ENCODE measurements around the gene SLC7A1. TPM values are rescaled to one million over a fixed set of nuclear protein-coding genes. Genes with fewer than 3 reads are reported as not detected.
A peak's percentile ranks its signal among the peaks of the same experiment; 100 is the strongest.

SLC7A1 gene
- total RNA-seq, 1 experiment from 2014 or later = 9.8 TPM

DNA sequence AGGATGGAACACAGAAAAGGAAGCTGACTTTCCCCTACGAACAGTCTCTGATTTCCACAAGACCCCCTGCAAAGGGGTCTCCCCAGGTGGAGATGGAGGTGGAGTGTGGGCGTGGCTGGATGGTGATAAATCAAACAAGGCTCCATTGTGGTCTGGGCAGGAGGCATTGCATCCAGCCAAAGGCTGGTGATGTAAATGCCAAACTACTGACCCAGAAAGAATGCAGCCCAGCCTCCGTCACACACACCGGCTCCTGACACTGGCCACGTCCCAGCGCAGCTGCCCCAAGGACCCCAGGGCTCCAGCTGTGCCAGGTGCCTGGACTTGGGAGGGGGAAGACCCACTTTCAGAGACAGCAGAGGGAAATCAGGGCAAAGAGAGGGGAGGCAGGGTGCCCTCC, 6.3 kb downstream of the SLC7A1 start:
- in situ Hi-C loops (cut with HindIII; ENCODE audit: low sequenced_read_pairs) = no loop called here
- DNase-seq (ENCODE audit: low spot score) = no peak

DNA sequence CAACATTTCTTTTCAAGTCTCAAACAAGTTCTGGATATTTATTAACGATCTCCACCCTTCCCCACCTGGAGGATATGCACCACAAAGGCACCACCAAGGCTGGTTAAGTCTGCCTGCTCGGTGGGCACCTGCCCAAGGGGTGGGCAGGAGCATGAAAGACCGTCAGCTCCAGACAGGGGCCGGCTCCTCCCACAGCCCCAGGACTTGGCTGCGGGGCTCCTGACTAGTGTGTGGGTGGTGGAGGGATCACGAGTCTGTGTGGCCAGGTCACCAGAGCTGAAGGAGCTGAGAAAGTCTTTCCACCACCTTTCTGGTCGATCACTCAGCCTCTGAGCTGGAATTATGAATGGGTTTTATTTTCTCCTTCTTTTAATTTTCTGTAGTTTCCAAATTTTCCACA, 7.8 kb downstream of the SLC7A1 start:
- in situ Hi-C loops (cut with HindIII; ENCODE audit: low sequenced_read_pairs) = no loop called here
- DNase-seq (ENCODE audit: low spot score) = no peak

DNA sequence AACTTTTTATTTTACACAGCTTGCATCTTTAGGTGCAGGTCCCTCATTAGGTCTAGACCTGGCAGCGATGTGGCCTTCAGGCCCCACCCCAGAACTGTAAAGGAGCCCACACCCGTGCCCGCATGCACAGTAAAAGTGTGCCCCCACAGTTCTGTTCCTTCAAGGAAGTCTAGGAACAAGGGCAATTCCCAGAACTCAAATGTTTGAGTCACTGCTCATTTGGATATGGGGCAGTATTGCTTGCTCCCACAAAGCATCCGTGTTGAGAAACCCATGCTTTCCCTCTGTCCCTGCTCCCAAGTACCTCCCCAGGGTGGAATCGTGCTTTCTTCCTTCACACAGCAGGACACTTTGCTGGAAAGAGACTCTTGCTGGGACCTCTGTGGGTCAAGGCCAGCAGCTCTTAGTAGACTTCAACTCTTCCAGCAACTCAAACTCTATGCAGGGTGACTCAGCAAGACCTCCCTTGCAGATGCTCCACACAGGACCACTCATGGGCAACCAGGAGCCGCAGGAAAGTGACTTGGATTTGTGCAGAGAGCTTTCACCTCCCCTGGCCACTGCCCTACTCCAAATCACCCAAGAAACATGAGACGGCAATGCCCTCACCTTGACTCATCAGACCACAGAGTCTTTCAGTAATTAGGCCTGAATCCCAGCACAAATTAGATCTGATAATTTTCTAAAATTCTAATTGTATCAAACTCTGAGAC, 12.3 kb downstream of the SLC7A1 start:
- no peak for DNase-seq (ENCODE audit: low spot score)
- in situ Hi-C loops (cut with HindIII; ENCODE audit: low sequenced_read_pairs) = no loop called here

DNA sequence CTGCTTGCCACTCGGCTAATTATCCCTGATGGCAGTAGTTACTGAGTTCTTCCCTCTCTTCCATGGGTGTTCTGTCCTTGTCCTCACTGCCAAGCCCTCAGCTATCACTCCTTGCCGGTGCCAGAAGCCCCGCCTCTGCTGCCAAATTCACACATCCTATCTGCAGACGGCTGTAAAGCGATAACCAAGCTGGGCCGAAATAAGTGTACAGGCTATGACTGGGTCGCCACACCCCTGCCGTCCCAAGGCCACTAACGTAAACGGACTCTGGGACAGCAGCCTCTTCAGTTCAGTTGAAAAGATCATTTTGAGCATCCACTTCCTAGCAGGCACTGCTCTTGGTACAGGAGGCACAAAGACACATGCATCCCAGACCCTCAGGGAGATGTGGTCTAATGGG, 13.3 kb downstream of the SLC7A1 start:
- in situ Hi-C loops (cut with HindIII; ENCODE audit: low sequenced_read_pairs) = no loop called here
- peak; percentile 46 for DNase-seq (ENCODE audit: low spot score)

DNA sequence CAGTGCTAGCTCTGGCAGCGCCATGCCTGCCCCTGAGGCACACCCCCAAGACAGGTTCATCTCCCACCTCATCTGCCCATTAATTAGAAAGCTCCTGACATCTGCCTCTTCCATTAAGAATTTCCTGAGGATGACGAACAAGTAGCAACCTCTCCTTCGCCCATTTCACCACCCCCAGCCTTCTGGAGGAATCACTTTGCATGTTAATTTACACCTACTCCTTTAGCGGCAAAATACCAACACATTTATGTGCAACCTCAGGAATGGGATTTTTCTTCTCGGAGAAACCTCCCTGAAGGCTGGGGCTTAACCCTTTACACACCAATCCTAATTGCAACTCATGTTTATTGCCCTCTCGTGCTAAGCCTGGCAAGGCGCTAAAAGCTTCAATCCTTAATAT, 13.8 kb downstream of the SLC7A1 start:
- in situ Hi-C loops (cut with HindIII; ENCODE audit: low sequenced_read_pairs) = no loop called here
- DNase-seq (ENCODE audit: low spot score) = no peak

DNA sequence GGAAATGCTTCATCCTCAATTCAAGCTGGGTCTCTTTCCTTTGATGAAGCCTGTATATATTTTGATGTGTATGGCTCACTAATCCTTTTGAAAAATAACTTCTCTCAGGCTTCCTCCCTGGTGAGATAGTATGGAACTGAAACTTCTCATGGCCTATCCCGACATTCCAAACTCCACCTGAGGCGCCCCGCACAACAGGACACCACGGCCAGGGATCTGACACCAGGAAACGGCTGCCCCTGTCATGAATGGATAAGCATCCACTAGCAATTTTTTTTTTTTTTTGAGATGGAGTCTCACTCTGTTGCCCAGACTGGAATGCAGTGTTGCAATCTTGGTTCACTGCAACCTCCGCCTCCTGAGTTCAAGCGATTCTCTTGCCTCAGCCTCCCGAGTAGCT, 16.4 kb downstream of the SLC7A1 start:
- in situ Hi-C loops (cut with HindIII; ENCODE audit: low sequenced_read_pairs) = no loop called here

DNA sequence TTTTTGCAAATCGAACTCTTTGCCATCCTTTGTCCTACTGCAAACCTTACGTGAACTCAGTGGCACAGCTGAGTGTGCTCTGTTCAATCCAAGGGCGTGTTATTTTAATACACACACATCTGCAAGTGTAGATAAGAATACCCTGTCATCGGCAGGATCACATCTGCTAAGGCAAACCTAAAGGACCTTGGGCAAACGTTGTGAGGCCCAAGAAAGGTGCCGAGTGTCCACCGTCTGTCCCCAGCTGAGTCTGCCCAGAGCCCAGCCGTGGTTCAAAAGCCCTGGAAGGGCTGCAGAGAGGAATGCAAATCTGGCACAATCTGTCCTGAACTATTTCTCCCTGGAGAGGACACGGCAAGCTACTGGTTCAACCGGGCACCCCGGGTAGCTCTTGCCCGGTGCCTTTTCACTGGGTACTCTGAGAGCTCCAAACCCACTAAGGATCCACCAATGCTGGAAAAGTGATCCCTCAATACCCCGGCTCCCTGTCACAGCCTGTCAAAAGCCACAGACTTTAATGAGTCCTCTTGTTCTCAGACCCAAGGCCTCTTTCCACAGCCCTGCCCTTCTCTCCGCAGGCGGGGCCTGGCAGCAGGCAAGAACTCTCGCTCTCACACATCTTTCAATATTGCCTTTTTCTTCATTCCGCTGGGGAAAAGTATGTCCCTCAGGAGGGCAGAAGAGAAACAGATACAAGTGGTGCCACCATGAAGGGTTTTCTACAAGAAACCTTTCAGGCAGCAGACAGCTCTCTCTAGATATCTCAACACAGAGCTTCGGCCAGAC, 17.0 kb downstream of the SLC7A1 start:
- no peak for DNase-seq (ENCODE audit: low spot score)
- in situ Hi-C loops (cut with HindIII; ENCODE audit: low sequenced_read_pairs) = no loop called here

More for the DNA sequence above, 16.4 kb downstream of the SLC7A1 start:
- no peak for DNase-seq (ENCODE audit: low spot score)

DNA sequence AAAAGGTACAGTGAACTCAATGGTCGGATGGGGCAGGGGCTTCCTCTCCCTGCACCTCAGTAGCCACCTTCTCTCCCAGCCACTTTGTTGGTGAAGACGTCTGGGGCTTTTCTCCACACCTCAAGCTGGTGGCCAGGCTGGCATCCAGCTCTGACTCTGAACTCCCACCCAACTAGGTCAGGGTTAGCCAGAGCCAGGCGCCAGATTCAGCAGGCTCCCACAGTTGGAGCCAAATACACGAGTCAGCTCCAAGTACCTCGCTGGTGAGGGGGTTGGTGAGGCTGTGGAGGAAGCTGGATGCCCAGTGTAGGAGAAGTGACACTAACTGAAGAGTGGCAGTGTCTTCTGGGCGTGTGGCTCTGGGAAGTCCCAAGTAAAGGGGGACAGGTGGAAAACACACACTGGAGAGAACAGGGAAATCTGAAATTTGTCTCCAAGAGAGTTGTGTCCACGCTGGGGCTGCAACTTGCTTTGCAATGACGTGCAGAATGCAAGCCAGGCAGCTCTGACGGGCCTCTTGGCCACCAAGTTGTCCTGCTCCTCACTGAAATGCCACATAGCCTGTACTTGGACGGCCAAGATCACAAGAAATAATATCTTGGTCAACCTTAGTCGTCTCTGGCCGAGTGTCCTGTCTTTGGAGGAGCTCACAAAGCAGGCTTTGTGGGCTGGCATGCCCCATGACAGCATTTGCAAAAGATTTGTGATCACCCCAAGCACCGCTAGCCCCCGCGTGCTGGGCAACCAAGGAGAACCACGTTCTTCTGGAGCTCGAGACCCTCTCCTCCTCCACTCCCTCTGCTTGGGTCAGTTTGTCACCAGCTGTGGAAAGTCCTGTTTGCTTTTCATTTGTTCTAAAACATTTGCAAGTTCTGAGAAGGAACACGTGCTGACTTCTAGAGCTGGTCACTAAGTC, 18.1 kb downstream of the SLC7A1 start:
- in situ Hi-C loops (cut with HindIII; ENCODE audit: low sequenced_read_pairs) = no loop called here
- DNase-seq (ENCODE audit: low spot score) = peak; percentile 88

DNA sequence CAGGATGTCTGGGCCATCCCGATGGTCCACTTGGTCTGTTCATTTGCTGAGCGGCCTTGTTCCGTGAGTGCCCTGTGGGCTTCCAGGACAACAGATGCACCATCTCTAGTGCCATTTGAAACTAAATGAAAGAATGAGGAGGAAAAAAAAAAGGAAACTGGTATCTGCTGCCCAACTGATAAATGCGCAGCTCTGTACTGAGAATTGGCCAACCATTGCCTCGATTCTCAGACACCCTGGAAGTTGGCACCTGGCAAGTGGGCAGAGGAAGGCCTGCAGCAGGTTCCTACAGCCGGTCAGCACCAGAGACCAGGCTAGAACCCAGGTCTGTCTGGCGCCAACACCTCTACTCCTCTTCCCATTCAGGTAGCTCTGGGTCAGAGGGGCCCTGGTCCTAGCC, 18.9 kb downstream of the SLC7A1 start:
- in situ Hi-C loops (cut with HindIII; ENCODE audit: low sequenced_read_pairs) = no loop called here
- DNase-seq (ENCODE audit: low spot score) = peak; percentile 63

DNA sequence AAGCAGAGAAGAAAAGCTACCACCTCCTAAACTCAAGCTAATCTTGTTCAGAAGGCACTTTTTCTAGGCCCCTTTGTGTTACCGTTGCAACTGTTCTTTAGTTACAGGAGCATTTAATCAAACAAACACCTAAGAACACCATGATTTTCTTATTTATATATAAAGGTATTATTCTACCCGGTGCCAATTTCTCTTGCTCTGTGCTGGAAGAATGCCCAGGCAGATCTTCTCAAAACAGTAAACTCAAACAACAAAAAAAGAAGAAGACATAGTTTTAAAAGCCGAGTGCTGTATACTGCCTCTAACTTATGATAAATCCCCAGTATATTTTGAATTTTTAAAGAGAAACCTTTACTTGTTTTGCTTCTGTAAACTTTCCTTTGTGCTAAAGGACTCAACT, 20.4 kb downstream of the SLC7A1 start:
- no peak for DNase-seq (ENCODE audit: low spot score)
- in situ Hi-C loops (cut with HindIII; ENCODE audit: low sequenced_read_pairs) = no loop called here

DNA sequence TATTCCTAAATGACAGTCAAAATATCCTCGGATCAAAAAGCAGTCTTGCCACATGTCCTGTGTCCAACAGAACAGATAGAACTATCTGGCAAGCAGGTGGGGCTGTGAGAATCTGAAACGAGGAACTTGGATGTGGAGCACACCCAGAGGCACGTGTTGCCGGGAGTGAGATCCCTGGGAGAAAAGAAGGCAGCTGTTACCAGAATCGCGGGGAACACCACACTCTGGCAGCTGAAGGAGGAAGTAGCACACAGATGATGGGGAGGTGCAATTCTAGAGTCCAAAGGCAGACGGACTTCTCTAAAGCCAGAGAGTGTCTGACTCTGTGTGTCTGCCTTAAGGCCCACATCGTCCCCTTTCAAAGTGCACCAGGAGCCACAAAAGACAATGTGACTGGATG, 22.3 kb downstream of the SLC7A1 start:
- in situ Hi-C loops (cut with HindIII; ENCODE audit: low sequenced_read_pairs) = no loop called here
- no peak for DNase-seq (ENCODE audit: low spot score)

DNA sequence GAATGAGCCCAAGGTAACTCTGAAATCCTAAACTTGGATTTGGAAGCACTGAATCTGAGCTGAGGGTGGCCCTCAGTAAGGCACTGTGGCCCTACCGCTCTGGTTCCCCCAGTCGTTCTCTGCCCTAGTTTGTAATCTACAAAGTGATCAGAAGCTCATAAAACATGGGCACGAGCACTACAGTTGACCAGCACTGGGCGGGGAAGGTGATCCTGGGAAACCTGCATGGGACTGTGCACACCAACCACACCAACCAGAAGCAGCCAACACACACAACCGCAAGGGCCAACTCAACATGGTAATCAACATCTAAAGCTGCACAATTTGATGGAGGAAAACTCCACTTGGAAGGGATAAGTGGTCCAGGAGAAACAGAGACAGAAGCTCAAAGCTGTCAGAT, 22.9 kb downstream of the SLC7A1 start:
- in situ Hi-C loops (cut with HindIII; ENCODE audit: low sequenced_read_pairs) = no loop called here
- DNase-seq (ENCODE audit: low spot score) = no peak

DNA sequence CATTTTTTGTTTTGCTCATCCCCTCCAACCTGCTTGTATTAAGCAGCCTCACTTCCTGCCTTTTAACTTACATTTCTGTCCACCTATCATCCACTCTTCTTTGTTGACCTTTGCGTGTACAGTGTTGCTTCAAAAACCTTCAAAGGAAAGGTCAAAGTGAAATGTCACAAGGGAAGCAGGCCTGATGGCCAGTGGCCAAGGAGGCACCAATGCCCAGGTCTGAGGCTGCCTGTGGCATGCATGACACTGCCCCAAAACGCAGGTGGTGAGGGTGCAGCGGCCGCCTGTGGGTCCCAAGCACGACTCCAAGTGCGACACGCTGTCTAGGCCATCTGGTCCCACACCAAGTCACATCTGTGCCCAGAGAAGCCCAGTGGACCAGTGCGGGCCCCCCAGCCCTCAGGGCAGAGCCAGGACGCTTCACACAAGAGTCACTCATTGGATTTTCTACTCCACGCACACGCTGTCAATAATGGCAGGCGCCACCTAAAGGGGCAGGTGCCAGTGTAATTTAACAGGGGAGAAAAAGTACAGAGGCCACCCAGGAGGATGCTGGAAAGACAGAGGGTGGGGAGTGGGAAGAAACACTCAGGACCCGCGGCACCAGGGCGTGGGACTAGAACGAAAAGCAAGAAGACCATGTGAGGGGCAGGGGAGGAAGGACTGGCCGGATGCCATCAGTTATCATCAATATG, 23.5 kb downstream of the SLC7A1 start:
- in situ Hi-C loops (cut with HindIII; ENCODE audit: low sequenced_read_pairs) = no loop called here
- DNase-seq (ENCODE audit: low spot score) = no peak

DNA sequence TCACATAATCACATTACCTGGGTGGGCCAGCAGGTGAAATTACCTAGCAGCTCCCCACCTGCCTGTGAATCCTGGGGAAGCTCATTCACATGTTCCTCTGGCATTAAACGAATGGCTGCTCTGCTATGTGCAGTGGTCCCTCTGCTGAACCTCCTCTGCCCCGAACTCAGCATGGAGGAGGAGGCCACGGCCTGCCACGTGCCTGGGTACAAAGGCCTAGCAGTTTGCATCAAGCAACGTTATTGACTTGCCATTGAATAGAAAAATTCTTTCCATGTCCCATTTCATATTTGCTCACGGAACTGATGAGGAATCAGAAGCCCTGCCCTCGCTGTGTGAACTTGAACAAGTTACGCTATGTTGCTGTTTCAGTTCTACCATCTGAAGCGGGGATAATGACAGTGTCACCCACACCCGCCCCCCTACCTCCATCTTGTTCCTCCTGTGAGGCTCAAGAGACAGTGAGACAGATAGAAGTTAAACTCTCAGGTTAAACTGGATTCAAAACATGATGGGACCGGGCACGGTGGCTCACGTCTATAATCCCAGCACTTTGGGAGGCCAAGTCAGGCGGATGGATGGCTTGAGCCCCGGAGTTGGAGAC, 25.3 kb downstream of the SLC7A1 start:
- in situ Hi-C loops (cut with HindIII; ENCODE audit: low sequenced_read_pairs) = no loop called here

DNA sequence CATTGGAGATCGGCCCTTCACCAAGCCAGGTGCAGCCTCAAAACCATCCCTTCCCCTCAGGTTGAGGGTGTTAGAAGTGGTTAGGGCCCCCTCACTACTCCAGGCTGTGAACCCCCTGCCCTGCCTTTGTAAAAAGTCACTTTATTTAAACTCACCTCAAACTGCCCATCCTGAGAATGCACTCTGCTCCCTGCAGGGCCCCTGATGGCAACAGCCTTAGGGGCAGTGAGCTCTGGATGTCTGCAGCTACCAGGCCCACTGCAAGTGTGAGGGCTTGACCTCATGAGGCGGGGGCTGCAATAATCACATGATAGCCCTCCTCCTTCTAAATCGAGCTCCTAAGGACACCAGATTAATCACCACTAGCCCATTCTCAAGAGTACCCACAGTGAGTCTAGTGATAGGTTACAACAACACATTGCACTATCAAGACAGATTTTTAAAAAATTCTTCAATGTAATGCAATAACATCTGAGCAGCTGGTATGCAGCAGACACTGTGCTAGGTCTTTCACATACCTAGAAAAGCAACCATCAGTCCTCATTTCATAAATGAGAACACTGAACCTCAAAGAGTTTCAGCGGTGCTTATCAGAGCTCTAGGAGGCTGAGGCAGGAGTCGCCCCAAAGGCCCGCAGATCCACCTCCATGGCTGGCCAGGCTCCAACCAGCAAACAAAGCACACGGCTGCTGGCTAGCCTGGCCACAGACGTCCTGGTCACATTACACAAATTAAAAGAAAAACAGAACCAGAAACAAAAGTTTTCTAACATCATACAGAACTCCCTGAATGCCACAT, 26.0 kb downstream of the SLC7A1 start:
- in situ Hi-C loops (cut with HindIII; ENCODE audit: low sequenced_read_pairs) = no loop called here
- DNase-seq (ENCODE audit: low spot score) = no peak

More for the DNA sequence above, 25.3 kb downstream of the SLC7A1 start:
- DNase-seq (ENCODE audit: low spot score) = no peak

DNA sequence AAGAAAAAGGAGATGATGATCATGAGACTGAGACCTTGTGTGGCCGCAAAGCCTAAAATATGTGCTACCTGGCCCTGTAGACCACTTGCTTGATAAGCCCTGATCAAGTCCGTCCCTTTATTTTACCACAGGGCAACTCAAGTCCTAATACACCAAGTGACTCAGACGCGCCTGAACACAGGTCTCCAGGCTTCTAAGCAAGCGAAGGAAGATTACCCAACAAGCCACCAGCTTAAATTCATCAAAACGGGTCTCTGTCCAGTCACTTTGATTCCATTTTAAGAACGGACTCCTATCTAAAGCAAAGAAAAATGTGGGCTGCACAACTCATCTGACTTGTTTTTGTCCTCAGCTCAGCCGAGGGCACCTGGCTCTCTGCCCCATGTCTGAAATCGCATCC, 26.8 kb downstream of the SLC7A1 start:
- DNase-seq (ENCODE audit: low spot score) = no peak
- in situ Hi-C loops (cut with HindIII; ENCODE audit: low sequenced_read_pairs) = no loop called here

DNA sequence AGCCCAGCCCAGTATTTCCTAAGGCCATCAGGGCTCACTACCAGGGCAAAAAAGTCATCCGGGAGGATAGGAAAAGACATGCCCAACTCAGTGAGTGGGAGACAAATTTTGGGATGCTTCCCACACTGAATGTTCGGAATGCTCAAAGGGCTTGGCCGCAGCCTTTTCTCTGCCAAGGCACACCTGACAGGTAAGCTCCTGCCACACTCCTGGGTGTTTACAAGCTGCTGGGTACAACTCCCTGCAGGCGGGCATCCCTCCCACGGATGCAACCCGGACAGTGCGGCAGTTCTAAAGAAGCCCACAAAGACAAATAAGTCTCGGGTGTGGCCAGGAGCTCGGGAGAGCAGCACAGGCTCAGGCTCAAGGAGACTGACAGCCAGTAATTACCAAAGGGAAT, 28.1 kb downstream of the SLC7A1 start:
- in situ Hi-C loops (cut with HindIII; ENCODE audit: low sequenced_read_pairs) = no loop called here
- DNase-seq (ENCODE audit: low spot score) = no peak

DNA sequence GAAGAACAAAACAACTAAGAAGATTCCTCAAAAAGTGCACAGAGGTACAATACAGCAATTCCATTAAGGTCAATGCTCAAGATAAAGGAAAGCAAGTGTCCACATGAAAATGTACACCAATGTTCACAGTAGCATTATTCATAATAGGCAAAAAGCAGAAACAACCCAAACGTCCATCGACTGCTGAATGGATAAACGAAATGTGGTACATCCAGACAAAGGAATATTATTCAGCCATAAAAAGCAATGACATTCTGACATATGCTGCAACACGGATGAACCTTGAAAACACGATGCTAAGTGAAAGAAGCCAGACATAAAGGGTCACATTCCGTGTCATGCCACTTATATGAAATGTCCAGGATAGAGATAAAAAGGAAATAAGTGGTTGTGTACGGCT, 29.3 kb downstream of the SLC7A1 start:
- in situ Hi-C loops (cut with HindIII; ENCODE audit: low sequenced_read_pairs) = no loop called here
- no peak for DNase-seq (ENCODE audit: low spot score)
